K562 (cell line): ENCODE measurements around the gene PRR30. TPM values are rescaled to one million over a fixed set of nuclear protein-coding genes. Genes with fewer than 3 reads are reported as not detected.

Experiments used
- ATF4 ChIP-seq: fragments of 450-650 bp; formaldehyde crosslinking; IDR thresholded peaks from 2 replicates; pipeline ENCODE4 v1.4.0; 2022; ENCODE audit warnings: mild to moderate bottlenecking, moderate library complexity
- EGR1 ChIP-seq: fragments of 450-650 bp; conservative IDR thresholded peaks from 2 replicates; pipeline ENCODE4 v1.6.1; 2017; ENCODE audit warnings: mild to moderate bottlenecking
- KDM1A ChIP-seq, 2 experiments: fragments of 450-650 bp; IDR thresholded peaks; 2 replicates each; pipeline ENCODE4 v1.6.1; 2016; ENCODE audit warnings: mild to moderate bottlenecking in 2 of 2
- KDM2B ChIP-seq: fragments of 250-450 bp; sonication (Bioruptor Pico); IDR thresholded peaks from 2 replicates; pipeline ENCODE4 v1.8.0; 2021; ENCODE audit warnings: mild to moderate bottlenecking, moderate library complexity
- LEF1 ChIP-seq: fragments of 450-650 bp; IDR thresholded peaks from 2 replicates; pipeline ENCODE4 v1.6.1; 2016; ENCODE audit warnings: mild to moderate bottlenecking
- PCBP2 ChIP-seq: fragments of 200-400 bp; formaldehyde crosslinking; IDR thresholded peaks from 2 replicates; pipeline ENCODE4 v1.6.1; 2018; ENCODE audit warnings: low read length, low read depth, mild to moderate bottlenecking, moderate library complexity; ENCODE audit not compliant: poor library complexity, severe bottlenecking
- PML ChIP-seq: IDR thresholded peaks from 2 replicates; pipeline ENCODE4 v1.6.1; 2012; ENCODE audit warnings: low read length, inconsistent platforms
- SIRT6 ChIP-seq: IDR thresholded peaks from one replicate; pipeline ENCODE4 v1.6.1; 2012; ENCODE audit warnings: low read depth, mild to moderate bottlenecking, control low read depth, inconsistent platforms, low read length, moderate library complexity
- SNAPC5 ChIP-seq: fragments of 250-450 bp; sonication (Bioruptor Pico); IDR thresholded peaks from 2 replicates; pipeline ENCODE4 v1.8.0; 2021; ENCODE audit warnings: moderate library complexity, mild to moderate bottlenecking, inconsistent platforms
- TRIM25 ChIP-seq: fragments of 450-650 bp; IDR thresholded peaks from 2 replicates; pipeline ENCODE4 v1.7.0; 2016; ENCODE audit warnings: borderline replicate concordance
- ZNF280A ChIP-seq: fragments of 450-650 bp; IDR thresholded peaks from 2 replicates; pipeline ENCODE4 v1.6.1; 2018; ENCODE audit warnings: mild to moderate bottlenecking, low read depth; ENCODE audit not compliant: partially characterized antibody
- ZNF830 ChIP-seq: fragments of 250-450 bp; sonication (Bioruptor Pico); IDR thresholded peaks from 2 replicates; pipeline ENCODE4 v1.5.0; 2021; ENCODE audit warnings: mild to moderate bottlenecking
- polyA plus RNA-seq, 8 experiments: library from polyadenylated mRNA; depleted of rRNA in 4 of 8; stranded (reverse) in 5 of 8; unstranded in 3 of 8; fragments of >200 nt; fragmentation: Nextera tagmentation in 2 of 8; fragmentation: Illumina TruSeq in 1 of 8; extraction: Ambion mirVana in 2 of 8; extraction: Trizol in 1 of 8; gene quantifications; 2 replicates each; pipeline versions ENCODE4 v1.2.1 to v1.2.3, GENCODE V29; 2011 to 2014; ENCODE audit warnings: inconsistent platforms in 1 of 8, missing spikeins in 1 of 8
- total RNA-seq, 7 experiments: library from RNA; depleted of rRNA in 6 of 7; stranded (reverse); fragments of >200 nt in 6 of 7; fragmentation: Illumina TruSeq in 2 of 7; extraction: Trizol in 2 of 7; gene quantifications; 2 replicates each; pipeline versions ENCODE4 v1.2.1 to v1.2.3, GENCODE V29; 2011 to 2021; ENCODE audit warnings: low replicate concordance in 1 of 7
- TF ChIP-seq, protein P1 (sequence below): fragments of 450-650 bp; formaldehyde crosslinking; IDR thresholded peaks from 2 replicates; pipeline ENCODE4 v1.4.0; 2022; ENCODE audit warnings: missing genetic modification characterization
- TF ChIP-seq, protein P2 (sequence below): sonication (generic); formaldehyde crosslinking; IDR thresholded peaks from 2 replicates; pipeline ENCODE4 v1.8.0; 2022; ENCODE audit warnings: mild to moderate bottlenecking, missing genetic modification reagents, borderline replicate concordance

PRR30 gene
- total and polyA plus RNA-seq, 9 of the 15 experiments (the other 6 are each of a cell fraction or from before 2014, with no cell fraction given) = not detected

GRCh38 chr2:27092696-27093429, 46.3 kb downstream of the PRR30 start (continued):
- TF ChIP-seq PML (no peak), LEF1 (peak; percentile 75), SIRT6 (no peak), ATF4 (no peak; the same call in 1 of the 2 replicates), PCBP2 (no peak), EGR1 (no peak; the same call in 1 of the 2 replicates), KDM2B (CRISPR knock-in tag) (no peak), ZNF830 (CRISPR knock-in tag) (no peak), ZNF280A (no peak), SNAPC5 (CRISPR knock-in tag) (no peak), KDM1A (IDR thresholded peaks at IDR 0.05) (peak; percentile 9 to 22; a peak in 1 of 4 replicates), TRIM25 (no peak)
- TF ChIP-seq, protein P1, sequence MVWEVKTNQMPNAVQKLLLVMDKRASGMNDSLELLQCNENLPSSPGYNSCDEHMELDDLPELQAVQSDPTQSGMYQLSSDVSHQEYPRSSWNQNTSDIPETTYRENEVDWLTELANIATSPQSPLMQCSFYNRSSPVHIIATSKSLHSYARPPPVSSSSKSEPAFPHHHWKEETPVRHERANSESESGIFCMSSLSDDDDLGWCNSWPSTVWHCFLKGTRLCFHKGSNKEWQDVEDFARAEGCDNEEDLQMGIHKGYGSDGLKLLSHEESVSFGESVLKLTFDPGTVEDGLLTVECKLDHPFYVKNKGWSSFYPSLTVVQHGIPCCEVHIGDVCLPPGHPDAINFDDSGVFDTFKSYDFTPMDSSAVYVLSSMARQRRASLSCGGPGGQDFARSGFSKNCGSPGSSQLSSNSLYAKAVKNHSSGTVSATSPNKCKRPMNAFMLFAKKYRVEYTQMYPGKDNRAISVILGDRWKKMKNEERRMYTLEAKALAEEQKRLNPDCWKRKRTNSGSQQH = peak; percentile 65; the same call in 1 of the 2 replicates
- TF ChIP-seq, protein P2, sequence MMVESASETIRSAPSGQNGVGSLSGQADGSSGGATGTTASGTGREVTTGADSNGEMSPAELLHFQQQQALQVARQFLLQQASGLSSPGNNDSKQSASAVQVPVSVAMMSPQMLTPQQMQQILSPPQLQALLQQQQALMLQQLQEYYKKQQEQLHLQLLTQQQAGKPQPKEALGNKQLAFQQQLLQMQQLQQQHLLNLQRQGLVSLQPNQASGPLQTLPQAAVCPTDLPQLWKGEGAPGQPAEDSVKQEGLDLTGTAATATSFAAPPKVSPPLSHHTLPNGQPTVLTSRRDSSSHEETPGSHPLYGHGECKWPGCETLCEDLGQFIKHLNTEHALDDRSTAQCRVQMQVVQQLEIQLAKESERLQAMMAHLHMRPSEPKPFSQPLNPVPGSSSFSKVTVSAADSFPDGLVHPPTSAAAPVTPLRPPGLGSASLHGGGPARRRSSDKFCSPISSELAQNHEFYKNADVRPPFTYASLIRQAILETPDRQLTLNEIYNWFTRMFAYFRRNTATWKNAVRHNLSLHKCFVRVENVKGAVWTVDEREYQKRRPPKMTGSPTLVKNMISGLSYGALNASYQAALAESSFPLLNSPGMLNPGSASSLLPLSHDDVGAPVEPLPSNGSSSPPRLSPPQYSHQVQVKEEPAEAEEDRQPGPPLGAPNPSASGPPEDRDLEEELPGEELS (CRISPR knock-in tag) = no peak
